Vagina (tissue), 2 donors: Measurements from ENCODE around the gene FUBP3.

Experiments
- CTCF ChIP-seq, 3 experiments: fragments of 450-650 bp in 2 of 3; fragments of 200-600 bp in 1 of 3; sonication (generic) in 1 of 3; IDR thresholded peaks; one replicate each; pipeline ENCODE4 v1.5.1; 2017 to 2019; ENCODE audit warnings: antibody characterized with exemption in 3 of 3, mild to moderate bottlenecking in 2 of 3, moderate library complexity in 2 of 3
- POLR2A ChIP-seq, 2 donors: fragments of 450-650 bp; IDR thresholded peaks; one replicate each; pipeline ENCODE4 v1.6.1; 2017; ENCODE audit warnings: antibody characterized with exemption in 2 of 2, mild to moderate bottlenecking in 2 of 2, moderate library complexity in 2 of 2
- POLR2AphosphoS5 ChIP-seq, 2 donors: sonication (generic); formaldehyde crosslinking; IDR thresholded peaks; one replicate each; pipeline ENCODE4 v1.9.0; 2017; ENCODE audit warnings: antibody characterized with exemption in 2 of 2, mild to moderate bottlenecking in 2 of 2, low read depth in 1 of 2; ENCODE audit not compliant: insufficient read depth in 1 of 2

GRCh38 chr9:130610862-130611707 lies 31.7 kb downstream of the FUBP3 start:
- TF ChIP-seq CTCF (IDR thresholded peaks at IDR 0.05) (no peak), POLR2A (IDR thresholded peaks at IDR 0.05) (no peak), POLR2AphosphoS5 (IDR thresholded peaks at IDR 0.05; ENCODE audit: insufficient read depth in 1 of 2, low read depth in 1 of 2) (no peak)
